HL-60 (cell line): ENCODE data around the gene TSPAN17.

ENCODE experiments used
- CTCF ChIP-seq: IDR thresholded peaks from one replicate; pipeline ENCODE4 v1.5.1; 2011; ENCODE audit warnings: low read length, control low read depth, inconsistent platforms; ENCODE audit not compliant: insufficient read depth
- REST ChIP-seq: IDR thresholded peaks from 2 replicates; pipeline ENCODE4 v1.6.1; 2012; ENCODE audit warnings: low read depth; ENCODE audit not compliant: insufficient replicate concordance
- SPI1 ChIP-seq: IDR thresholded peaks from 2 replicates; pipeline ENCODE4 v1.6.1; 2012; ENCODE audit warnings: low read depth, mild to moderate bottlenecking, borderline replicate concordance

GRCh38 chr5:176676361-176676824 lies 29.1 kb downstream of the TSPAN17 start:
- no peak for TF ChIP-seq CTCF
- no peak for TF ChIP-seq REST
- TF ChIP-seq SPI1 = no peak
